Stimulated activated CD4-positive, alpha-beta T cell treated with anti-CD3 and anti-CD28 coated beads, TNF-alpha, amount 100 ng/mL, for 4 hours (primary cell): ENCODE measurements around the gene NXF3.
"Not testable (repeated sequence)": the region's sequence is repeated elsewhere in the genome, so short reads cannot be mapped to it uniquely, and the experiment has no call there.

ENCODE experiments used
- DNase-seq, 3 experiments: peaks; one replicate each; pipeline ENCODE4 v3.0.0-alpha.2; 2020; ENCODE audit warnings: low read depth in 3 of 3

The NXF3 gene

DNA sequence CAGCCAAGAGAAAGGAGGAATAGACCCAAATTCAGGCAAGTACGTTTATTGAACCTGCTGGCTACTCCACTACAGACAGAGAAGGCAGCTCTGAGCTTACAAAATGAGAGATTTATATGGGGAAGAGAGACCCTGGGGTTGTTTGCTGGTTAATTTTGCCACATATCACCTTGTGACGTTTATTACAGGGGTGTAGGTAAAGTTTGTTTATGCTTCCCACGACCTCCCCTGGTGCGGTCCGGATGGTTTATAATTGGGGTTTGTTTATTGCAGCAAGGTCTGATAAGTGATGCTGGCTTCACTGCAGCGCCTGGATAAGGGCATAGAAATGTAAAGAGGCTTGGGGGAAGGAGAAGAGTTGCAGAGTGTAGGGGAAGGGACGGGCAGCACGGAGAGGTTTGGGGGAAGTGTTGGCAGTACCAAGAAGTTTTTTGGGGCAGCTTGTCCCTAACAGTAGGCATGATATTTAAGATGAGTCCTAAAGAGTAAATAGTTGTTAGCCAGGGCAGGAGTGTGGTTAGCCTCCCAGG lies 41.6 kb downstream of the NXF3 start:
- no peak for DNase-seq

DNA sequence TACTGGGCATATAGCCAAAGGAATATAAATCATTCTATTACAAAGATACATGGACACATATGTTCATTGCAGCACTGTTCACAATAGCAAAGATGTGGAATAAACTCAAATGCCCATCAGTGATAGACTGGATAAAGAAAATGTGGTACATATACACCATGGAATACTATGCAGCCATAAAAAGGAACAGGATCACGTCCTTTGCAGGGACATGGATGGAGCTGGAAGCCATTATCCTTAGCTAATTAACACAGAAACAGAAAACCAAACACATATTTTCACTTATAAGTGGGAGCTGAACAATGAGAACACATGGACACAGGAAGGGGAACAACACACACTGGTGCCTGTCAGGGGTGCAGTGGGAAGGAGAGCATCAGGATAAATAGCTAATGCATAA lies 59.6 kb downstream of the NXF3 start:
- DNase-seq: not testable (repeated sequence)
